ENCODE measurements around the gene TOMM22.

TOMM22 gene

DNA sequence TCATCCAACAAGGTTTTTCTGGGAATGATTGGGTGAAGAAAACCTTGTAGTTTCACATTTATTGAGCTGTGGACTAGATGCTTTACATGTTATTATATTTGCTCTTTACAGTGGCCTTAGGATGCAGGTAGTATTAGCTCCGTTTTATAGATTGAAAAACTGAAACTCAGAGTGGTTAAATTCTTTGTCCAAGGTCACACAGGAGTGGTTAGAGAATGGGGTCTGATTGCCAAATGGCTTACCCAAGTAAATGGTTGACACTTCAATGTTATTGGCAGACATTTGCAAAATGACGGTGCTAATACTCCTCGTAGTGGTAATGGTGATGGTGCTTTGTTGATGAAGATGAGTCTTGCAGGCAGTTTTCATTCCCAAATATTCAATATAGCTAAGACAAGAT, 26.2 kb downstream of the TOMM22 start (continued):
- TF ChIP-seq, protein P1, sequence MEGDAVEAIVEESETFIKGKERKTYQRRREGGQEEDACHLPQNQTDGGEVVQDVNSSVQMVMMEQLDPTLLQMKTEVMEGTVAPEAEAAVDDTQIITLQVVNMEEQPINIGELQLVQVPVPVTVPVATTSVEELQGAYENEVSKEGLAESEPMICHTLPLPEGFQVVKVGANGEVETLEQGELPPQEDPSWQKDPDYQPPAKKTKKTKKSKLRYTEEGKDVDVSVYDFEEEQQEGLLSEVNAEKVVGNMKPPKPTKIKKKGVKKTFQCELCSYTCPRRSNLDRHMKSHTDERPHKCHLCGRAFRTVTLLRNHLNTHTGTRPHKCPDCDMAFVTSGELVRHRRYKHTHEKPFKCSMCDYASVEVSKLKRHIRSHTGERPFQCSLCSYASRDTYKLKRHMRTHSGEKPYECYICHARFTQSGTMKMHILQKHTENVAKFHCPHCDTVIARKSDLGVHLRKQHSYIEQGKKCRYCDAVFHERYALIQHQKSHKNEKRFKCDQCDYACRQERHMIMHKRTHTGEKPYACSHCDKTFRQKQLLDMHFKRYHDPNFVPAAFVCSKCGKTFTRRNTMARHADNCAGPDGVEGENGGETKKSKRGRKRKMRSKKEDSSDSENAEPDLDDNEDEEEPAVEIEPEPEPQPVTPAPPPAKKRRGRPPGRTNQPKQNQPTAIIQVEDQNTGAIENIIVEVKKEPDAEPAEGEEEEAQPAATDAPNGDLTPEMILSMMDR (tag by site-specific recombination; IDR thresholded peaks at IDR 0.05), result no peak
- TF ChIP-seq ZNF639 (tag by site-specific recombination; IDR thresholded peaks at IDR 0.05) (no peak), ZNF707 (tag by site-specific recombination; IDR thresholded peaks at IDR 0.05) (no peak), ZFHX2 (tag by site-specific recombination; conservative IDR thresholded peaks at IDR 0.05) (no peak), ZNF560 (tag by site-specific recombination; IDR thresholded peaks at IDR 0.05; ENCODE audit: borderline replicate concordance) (no peak), BCL11B (tag by site-specific recombination; IDR thresholded peaks at IDR 0.05; ENCODE audit: low read depth) (no peak)

GRCh38 chr22:38709306-38709705, 27.5 kb downstream of the TOMM22 start:
- no peak for TF ChIP-seq ZNF76 (tag by site-specific recombination; IDR thresholded peaks at IDR 0.05; ENCODE audit: borderline replicate concordance, low read depth)
- no peak for TF ChIP-seq EGR2 (tag by site-specific recombination; IDR thresholded peaks at IDR 0.05; ENCODE audit: low read depth)
- ChIA-PET CTCF (interaction anchor here (1.3 to 1.7 kb wide), 2 partner anchors 9 to 16 kb away, joined by 4 to 6 read pairs; no protein-coding TSS in a partner anchor), POLR2A (no interaction called here)
- Histone ChIP-seq H3K36me3 (ENCODE audit: control insufficient read depth in 2 of 2, insufficient read depth in 1 of 2, low read length in 2 of 2) (peaks cover 5 to 45% of the 10 kb centered on the region in 2 experiments; a peak in 2 of 3 replicates), H3K4me3 (ENCODE audit: low read depth, low read length) (no peak overlapping the region), H3K27ac (ENCODE audit: extremely low read depth, low read depth, low read length) (no peak overlapping the region), H3K9me3 (ENCODE audit: control insufficient read depth, insufficient read depth, low read depth, low read length) (no peaks in the 10 kb centered on the region), H3K4me1 (ENCODE audit: control insufficient read depth, insufficient read depth, low read length) (peaks cover 13% of the 10 kb centered on the region)

DNA sequence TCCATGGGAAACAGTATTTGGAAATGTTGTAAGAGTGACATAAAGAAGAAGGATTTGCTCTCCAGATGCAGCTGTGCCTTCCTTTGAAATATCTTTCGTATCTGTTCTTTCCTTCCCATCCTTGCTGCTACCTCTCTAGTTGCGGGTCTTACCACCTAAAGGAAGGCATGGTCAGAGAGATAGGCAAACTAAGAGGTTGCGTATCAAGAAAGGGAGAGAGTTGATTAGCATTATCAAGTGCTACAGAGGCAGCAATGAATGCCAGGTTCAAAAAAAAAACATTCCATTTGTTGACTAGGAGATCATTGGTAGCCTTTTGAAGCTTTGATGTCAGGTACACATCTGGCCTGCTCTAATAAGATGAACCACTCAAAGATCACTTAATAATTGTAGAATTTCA, 28.6 kb downstream of the TOMM22 start:
- Histone ChIP-seq H3K4me3 (ENCODE audit: low read depth, low read length) (no peak overlapping the region), H3K4me1 (ENCODE audit: control insufficient read depth, insufficient read depth, low read length) (peaks cover 14% of the 10 kb centered on the region), H3K36me3 (ENCODE audit: control insufficient read depth in 2 of 2, insufficient read depth in 1 of 2, low read length in 2 of 2) (peaks cover 5 to 49% of the 10 kb centered on the region in 2 experiments; a peak in 2 of 3 replicates), H3K9me3 (ENCODE audit: control insufficient read depth, insufficient read depth, low read depth, low read length) (no peaks in the 10 kb centered on the region), H3K27ac (ENCODE audit: extremely low read depth, low read depth, low read length) (no peak overlapping the region)
- TF ChIP-seq PRDM6 (tag by site-specific recombination; IDR thresholded peaks at IDR 0.05) (no peak), ZNF214 (tag by site-specific recombination; IDR thresholded peaks at IDR 0.05; ENCODE audit: borderline replicate concordance) (no peak), ZNF391 (tag by site-specific recombination; IDR thresholded peaks at IDR 0.05; ENCODE audit: borderline replicate concordance, low read depth) (no peak), ZNF341 (tag by site-specific recombination; IDR thresholded peaks at IDR 0.05; ENCODE audit: low read depth) (no peak), ZNF24 (tag by site-specific recombination; IDR thresholded peaks at IDR 0.05) (no peak), EGR2 (tag by site-specific recombination; IDR thresholded peaks at IDR 0.05; ENCODE audit: low read depth) (no peak), PRDM2 (tag by site-specific recombination; IDR thresholded peaks at IDR 0.05; ENCODE audit: borderline replicate concordance) (no peak), ZNF548 (tag by site-specific recombination; IDR thresholded peaks at IDR 0.05) (no peak), ZNF274 (IDR thresholded peaks at IDR 0.05; ENCODE audit: low read length) (no peak), ZNF274 (tag by site-specific recombination; IDR thresholded peaks at IDR 0.05; ENCODE audit: borderline replicate concordance) (no peak), ZSCAN23 (tag by site-specific recombination; IDR thresholded peaks at IDR 0.05) (no peak), ZNF48 (tag by site-specific recombination; IDR thresholded peaks at IDR 0.05) (no peak), FEZF1 (tag by site-specific recombination; IDR thresholded peaks at IDR 0.05) (no peak)
- TF ChIP-seq, protein P2, sequence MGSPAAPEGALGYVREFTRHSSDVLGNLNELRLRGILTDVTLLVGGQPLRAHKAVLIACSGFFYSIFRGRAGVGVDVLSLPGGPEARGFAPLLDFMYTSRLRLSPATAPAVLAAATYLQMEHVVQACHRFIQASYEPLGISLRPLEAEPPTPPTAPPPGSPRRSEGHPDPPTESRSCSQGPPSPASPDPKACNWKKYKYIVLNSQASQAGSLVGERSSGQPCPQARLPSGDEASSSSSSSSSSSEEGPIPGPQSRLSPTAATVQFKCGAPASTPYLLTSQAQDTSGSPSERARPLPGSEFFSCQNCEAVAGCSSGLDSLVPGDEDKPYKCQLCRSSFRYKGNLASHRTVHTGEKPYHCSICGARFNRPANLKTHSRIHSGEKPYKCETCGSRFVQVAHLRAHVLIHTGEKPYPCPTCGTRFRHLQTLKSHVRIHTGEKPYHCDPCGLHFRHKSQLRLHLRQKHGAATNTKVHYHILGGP (tag by site-specific recombination; IDR thresholded peaks at IDR 0.05), result no peak
- ChIA-PET POLR2A (no interaction called here), CTCF (interaction anchor here (1.3 to 1.7 kb wide), 2 partner anchors 8 to 15 kb away, joined by 4 to 6 read pairs; no protein-coding TSS in a partner anchor)

Data from HEK293 (cell line).